ENCODE results near the gene EOMES.
A peak's percentile ranks its signal among the peaks of the same experiment; 100 is the strongest.

The EOMES gene

DNA sequence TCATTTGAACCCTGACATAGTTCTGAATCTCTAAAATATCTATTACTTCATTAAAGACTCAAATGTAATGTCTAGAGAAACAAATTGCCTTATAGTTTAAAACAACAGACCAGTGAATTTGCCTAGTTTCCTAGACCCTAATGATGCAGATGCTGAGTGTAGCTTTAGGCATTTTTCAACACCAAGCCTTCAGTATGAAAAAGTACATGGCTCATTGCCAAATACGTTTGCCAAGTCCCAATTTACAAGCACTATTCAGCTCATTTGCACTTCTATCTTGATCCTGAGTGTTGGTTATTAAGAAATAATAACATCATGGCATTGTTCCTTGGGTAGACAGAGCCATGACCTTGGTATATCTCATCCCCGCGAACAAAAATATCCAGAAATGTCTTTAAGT lies 46.8 kb downstream of the EOMES start:
- TF ChIP-seq, protein P1, sequence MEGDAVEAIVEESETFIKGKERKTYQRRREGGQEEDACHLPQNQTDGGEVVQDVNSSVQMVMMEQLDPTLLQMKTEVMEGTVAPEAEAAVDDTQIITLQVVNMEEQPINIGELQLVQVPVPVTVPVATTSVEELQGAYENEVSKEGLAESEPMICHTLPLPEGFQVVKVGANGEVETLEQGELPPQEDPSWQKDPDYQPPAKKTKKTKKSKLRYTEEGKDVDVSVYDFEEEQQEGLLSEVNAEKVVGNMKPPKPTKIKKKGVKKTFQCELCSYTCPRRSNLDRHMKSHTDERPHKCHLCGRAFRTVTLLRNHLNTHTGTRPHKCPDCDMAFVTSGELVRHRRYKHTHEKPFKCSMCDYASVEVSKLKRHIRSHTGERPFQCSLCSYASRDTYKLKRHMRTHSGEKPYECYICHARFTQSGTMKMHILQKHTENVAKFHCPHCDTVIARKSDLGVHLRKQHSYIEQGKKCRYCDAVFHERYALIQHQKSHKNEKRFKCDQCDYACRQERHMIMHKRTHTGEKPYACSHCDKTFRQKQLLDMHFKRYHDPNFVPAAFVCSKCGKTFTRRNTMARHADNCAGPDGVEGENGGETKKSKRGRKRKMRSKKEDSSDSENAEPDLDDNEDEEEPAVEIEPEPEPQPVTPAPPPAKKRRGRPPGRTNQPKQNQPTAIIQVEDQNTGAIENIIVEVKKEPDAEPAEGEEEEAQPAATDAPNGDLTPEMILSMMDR (conservative IDR thresholded peaks at IDR 0.05; ENCODE audit: control insufficient read depth, insufficient read depth, low read depth, low read length): no peak
- H3K4me3 ChIP-seq (ENCODE audit: control insufficient read depth, low read depth, low read length): no peak overlapping the region
- peak; percentile 92 for DNase-seq (ENCODE audit: low read depth)

DNA sequence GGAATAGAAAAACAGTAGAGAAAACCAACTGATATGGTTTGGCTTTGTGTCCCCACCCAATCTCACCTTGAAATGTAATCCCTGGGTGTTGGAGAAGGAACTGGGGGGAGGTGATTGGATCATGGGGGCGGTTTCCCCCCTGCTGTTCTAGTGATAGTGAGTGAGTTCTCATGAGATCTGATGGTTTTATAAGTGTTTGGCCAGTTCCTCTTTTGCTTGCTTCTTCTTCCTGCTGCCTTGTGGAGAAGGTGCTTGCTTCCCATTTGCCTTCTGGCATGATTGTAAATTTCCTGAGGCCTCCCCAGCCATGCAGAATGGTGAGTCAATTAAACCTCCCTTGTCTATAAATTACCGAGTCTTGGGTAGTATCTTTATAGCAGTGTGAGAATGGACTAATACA lies 48.4 kb downstream of the EOMES start:
- DNase-seq (ENCODE audit: low read depth): no peak
- TF ChIP-seq, protein P1 (conservative IDR thresholded peaks at IDR 0.05; ENCODE audit: control insufficient read depth, insufficient read depth, low read depth, low read length): no peak

DNA sequence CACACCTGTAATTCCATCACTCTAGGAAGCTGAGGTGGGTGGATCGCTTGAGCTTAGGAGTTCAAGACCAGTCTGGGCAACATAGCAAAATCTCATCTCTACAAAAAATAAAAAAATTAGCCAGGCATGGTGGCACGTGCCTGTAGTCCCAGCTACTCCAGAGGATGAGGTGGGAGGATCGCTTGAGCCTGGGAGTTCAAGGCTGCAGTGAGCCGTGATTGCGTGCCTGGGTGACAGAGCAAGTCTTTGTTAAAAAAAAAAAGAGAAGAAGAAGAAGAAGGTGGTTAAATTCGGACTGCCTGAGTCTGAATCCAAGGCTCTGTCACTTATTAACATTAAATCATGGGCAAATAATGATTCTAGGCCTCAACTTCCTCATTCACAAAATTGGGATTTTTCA lies 51.0 kb downstream of the EOMES start:
- no peak for DNase-seq (ENCODE audit: low read depth)
- no peak overlapping the region for H3K4me3 ChIP-seq (ENCODE audit: control insufficient read depth, low read depth, low read length)
- TF ChIP-seq, protein P1 (conservative IDR thresholded peaks at IDR 0.05; ENCODE audit: control insufficient read depth, insufficient read depth, low read depth, low read length): no peak

More for the DNA sequence above, 48.4 kb downstream of the EOMES start:
- H3K4me3 ChIP-seq (ENCODE audit: control insufficient read depth, low read depth, low read length): no peak overlapping the region

DNA sequence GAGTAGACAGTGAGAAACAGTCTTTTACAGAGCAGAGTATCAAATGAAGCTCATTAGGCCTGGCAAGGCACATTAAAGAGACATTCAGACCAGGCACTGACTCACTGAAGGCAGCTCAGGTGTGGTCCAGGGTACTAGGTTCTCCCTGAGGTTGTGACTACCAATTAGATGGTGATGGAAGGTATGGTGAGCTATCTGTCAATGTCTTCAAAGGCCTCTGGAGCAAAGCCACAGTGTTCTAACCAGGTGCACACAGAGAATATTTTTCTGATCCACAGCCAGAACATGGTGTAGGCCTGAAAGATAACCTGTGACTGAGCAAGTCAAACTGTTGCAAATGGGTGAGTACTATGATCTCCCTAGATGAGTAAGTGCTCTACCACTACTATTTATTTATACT lies 51.5 kb downstream of the EOMES start:
- TF ChIP-seq, protein P1 (conservative IDR thresholded peaks at IDR 0.05; ENCODE audit: control insufficient read depth, insufficient read depth, low read depth, low read length): no peak
- DNase-seq (ENCODE audit: low read depth): no peak
- H3K4me3 ChIP-seq (ENCODE audit: control insufficient read depth, low read depth, low read length): no peak overlapping the region

DNA sequence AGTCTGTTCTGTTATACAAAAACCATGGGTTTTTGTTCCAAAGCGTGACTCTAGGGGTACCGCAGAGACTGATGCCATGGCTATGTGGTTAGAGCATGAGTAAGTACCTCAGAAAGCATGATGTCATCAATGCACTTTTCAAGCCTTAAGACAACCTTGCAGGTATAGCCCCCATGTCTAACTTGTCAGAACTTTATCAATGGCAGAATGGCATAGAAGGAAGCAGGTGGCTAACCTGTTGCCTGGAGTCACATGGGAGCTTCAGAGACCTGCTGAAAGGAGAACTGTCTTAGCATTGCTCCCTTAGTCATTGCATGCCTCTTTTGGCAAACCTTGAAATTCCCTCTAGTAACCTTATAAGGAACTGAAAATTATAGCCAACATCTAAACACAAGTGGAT lies 52.5 kb downstream of the EOMES start:
- TF ChIP-seq, protein P1 (conservative IDR thresholded peaks at IDR 0.05; ENCODE audit: control insufficient read depth, insufficient read depth, low read depth, low read length): no peak
- no peak for DNase-seq (ENCODE audit: low read depth)
- H3K4me3 ChIP-seq (ENCODE audit: control insufficient read depth, low read depth, low read length): no peak overlapping the region

DNA sequence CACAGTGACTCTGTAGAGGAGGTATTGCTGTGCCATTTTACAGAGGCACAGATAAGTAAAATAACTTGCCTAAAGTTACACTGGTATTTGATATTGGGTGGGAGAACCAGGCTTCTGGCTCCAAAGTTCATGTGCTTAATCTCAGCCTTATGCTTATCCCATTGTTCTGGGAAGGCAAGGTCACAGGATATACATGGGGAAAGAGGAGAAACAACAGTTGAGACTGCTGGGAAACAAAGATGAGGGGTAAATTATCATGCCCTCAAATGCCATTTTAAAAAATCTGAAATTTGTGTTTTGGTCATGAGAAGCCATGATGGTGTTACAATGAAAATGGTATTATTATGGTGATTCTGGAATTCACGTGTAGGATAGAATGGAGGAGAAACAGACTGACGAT lies 54.4 kb downstream of the EOMES start:
- TF ChIP-seq, protein P1 (conservative IDR thresholded peaks at IDR 0.05; ENCODE audit: control insufficient read depth, insufficient read depth, low read depth, low read length): no peak
- DNase-seq (ENCODE audit: low read depth): no peak
- no peak overlapping the region for H3K4me3 ChIP-seq (ENCODE audit: control insufficient read depth, low read depth, low read length)

DNA sequence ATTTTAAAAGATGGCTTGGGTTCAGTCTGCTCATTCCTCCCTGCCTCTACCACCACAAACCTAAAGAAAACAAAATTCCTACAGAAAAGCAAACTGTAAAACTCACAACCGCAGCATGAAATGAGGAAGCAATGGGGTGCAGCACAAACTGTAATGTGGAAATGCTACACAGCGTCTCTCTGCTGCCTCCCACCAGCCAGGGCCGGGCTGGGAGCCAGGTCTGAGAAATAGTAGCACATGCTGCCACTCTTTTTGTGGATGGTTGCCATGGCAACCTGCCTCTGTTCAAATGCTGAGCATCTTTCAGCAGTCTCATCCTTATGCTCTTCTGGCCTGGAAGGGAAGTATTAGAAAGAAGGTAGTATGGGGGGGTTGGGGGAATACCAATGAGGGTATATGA lies 55.4 kb downstream of the EOMES start:
- no peak overlapping the region for H3K4me3 ChIP-seq (ENCODE audit: control insufficient read depth, low read depth, low read length)
- TF ChIP-seq, protein P1 (conservative IDR thresholded peaks at IDR 0.05; ENCODE audit: control insufficient read depth, insufficient read depth, low read depth, low read length): no peak
- peak; percentile 78 for DNase-seq (ENCODE audit: low read depth)

Measured in fibroblast of mammary gland (primary cell).